ENCODE data around the gene PPP6C. TPM values are rescaled to one million over a fixed set of nuclear protein-coding genes. Genes with fewer than 3 reads are reported as not detected.
"Not testable (repeated sequence)": the region's sequence is repeated elsewhere in the genome, so short reads cannot be mapped to it uniquely, and the experiment has no call there.

PPP6C gene
- total RNA-seq, 4 donors from 2014 or later = 18.0 to 31.3 (median 26.6) TPM

DNA sequence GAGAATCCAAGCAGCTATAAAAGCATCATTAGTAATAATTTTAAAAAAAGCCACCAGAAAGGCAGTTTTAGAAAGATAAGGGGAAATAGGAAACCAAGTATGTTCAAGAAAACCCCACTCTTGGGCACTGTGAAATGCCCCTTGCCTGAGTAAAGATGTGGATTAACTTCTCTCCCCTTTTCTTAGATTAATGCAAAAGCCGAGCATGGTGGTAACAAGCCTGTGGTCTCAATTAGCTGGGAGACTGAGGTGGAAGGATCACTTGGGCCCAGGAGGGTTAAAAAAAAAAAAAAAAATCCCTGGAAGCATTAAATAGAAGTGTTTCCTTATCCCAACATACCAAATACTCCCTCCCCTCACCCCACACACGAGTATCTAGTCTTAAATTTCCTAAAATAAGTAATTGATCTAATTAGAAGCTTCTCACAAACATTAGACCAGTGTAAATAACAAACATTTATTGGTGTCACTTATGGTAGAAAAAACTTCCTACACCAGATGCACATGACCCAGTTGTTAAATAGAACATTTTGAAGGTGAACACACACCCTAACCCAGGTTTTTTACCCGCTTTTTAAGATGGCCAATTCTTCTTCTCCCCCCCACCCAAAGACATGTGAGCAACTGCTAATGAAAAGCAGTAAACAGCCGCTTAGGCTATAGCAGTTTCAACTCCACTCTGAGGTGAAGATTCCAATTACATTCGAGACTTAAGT, 46.4 kb upstream of the PPP6C start:
- intact Hi-C loops (cut with DNase I) = no loop called here
- TF ChIP-seq POLR2A (IDR thresholded peaks at IDR 0.05) (no peak), CTCF (IDR thresholded peaks at IDR 0.05) (no peak)
- Histone ChIP-seq H3K9me3 (no peaks in the 10 kb centered on the region), H3K4me1 (peaks cover 21 to 58% (median 38%) of the 10 kb centered on the region in 3 donors), H3K27ac (no peak overlapping the region), H3K4me3 (no peak overlapping the region), H3K27me3 (no peaks in the 10 kb centered on the region), H3K36me3 (peaks cover 28 to 88% (median 45%) of the 10 kb centered on the region in 3 donors)
- no peak for DNase-seq
- WGBS, 2 donors = 45 to 55% methylated on average over 5 of the region's 5 CpGs

- Histone ChIP-seq H3K36me3 (peaks cover 27 to 100% (median 40%) of the 10 kb centered on the region in 3 donors), H3K4me1 (peaks cover 20 to 46% (median 28%) of the 10 kb centered on the region in 3 donors), H3K27ac (peak overlapping the region in 1 of 4 donors; percentile 21)
- DNase-seq; H3K9me3 ChIP-seq; H3K4me3 ChIP-seq; intact Hi-C loops (cut with DNase I); H3K27me3 ChIP-seq: not testable (repeated sequence)
- WGBS, 2 donors = 93 to 98% methylated on average over 6 to 7 of the region's 8 CpGs
Observed at GRCh38 chr9:125234099-125234498, 44.5 kb upstream of the PPP6C start.

- DNase-seq = no peak
- no peaks in the 10 kb centered on the region for H3K9me3 ChIP-seq
- WGBS, 2 donors = 45 to 50% methylated on average over 2 to 3 of the region's 3 CpGs
- intact Hi-C loops (cut with DNase I) = no loop called here
- H3K27me3 ChIP-seq = no peaks in the 10 kb centered on the region
- H3K4me1 ChIP-seq = peaks cover 16 to 41% (median 24%) of the 10 kb centered on the region in 3 donors
- no peak for TF ChIP-seq POLR2A (IDR thresholded peaks at IDR 0.05)
- H3K36me3 ChIP-seq = peaks cover 23 to 100% (median 35%) of the 10 kb centered on the region in 3 donors
- H3K27ac ChIP-seq = peak overlapping the region in 1 of 4 donors; percentile 21
- no peak overlapping the region for H3K4me3 ChIP-seq
Observed at GRCh38 chr9:125233678-125234077, 44.1 kb upstream of the PPP6C start.

DNA sequence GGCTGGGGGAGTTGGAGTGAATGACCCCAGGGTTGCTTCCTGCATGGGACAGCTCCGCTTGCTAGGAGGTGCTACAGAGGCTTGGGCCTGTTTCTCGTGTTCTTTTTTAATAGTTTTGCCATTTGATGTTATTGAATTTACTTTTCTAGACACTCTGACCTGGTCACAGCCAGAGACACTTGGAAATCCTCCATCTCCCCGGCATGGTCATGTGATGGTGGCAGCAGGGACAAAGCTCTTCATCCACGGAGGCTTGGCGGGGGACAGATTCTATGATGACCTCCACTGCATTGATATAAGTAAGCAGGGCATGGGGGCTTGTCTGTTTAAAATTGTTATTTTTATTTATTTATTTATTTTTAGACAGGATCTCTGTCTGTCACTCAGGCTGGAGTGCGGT, 38.2 kb upstream of the PPP6C start:
- H3K27ac ChIP-seq = no peak overlapping the region
- no peak for DNase-seq
- TF ChIP-seq CTCF (IDR thresholded peaks at IDR 0.05) (no peak), POLR2A (IDR thresholded peaks at IDR 0.05) (no peak)
- no peaks in the 10 kb centered on the region for H3K27me3 ChIP-seq
- H3K9me3 ChIP-seq = no peaks in the 10 kb centered on the region
- 91 to 98% methylated on average over 5 to 6 of the region's 6 CpGs for WGBS, 2 donors
- intact Hi-C loops (cut with DNase I) = no loop called here
- no peak overlapping the region for H3K4me3 ChIP-seq
- H3K4me1 ChIP-seq = no peaks in the 10 kb centered on the region
- H3K36me3 ChIP-seq = peaks cover 0 to 89% (median 8%) of the 10 kb centered on the region in 3 donors

GRCh38 chr9:125224858-125225257, 35.3 kb upstream of the PPP6C start:
- DNase-seq; intact Hi-C loops (cut with DNase I); H3K4me1 ChIP-seq; H3K9me3 ChIP-seq; H3K27ac ChIP-seq; H3K27me3 ChIP-seq; H3K4me3 ChIP-seq: not testable (repeated sequence)
- H3K36me3 ChIP-seq = peaks cover 0 to 89% (median 8%) of the 10 kb centered on the region in 3 donors

DNA sequence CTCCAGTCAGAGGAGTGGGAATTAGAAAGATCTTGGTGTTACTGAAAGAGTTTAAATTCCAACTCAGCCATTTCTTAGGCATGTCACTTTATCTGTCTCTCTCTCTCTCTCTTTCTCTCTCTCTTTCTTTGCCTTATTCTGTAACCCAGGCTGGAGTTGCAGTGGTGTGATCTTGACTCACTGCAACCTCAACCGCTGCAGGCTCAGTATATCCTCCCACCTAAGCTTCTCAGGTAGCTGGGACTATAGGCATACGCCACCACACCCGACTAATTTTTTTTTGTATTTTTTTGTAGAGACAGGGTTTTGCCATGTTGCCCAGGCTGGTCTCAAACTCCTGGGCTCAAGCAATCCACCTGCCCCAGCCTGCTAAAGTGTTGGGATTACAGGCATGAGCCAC, 29.0 kb upstream of the PPP6C start:
- TF ChIP-seq CTCF (IDR thresholded peaks at IDR 0.05) = no peak
- TF ChIP-seq POLR2A (IDR thresholded peaks at IDR 0.05) = no peak
- peaks cover 0 to 86% (median 0%) of the 10 kb centered on the region in 3 donors for H3K36me3 ChIP-seq
- H3K4me3 ChIP-seq = no peak overlapping the region
- no peaks in the 10 kb centered on the region for H3K9me3 ChIP-seq
- no peak overlapping the region for H3K27ac ChIP-seq
- WGBS, 2 donors = 84 to 100% methylated on average over 3 of the region's 3 CpGs
- no peaks in the 10 kb centered on the region for H3K27me3 ChIP-seq
- no peak for DNase-seq
- intact Hi-C loops (cut with DNase I) = no loop called here
- no peaks in the 10 kb centered on the region for H3K4me1 ChIP-seq

Measured in esophagus squamous epithelium (tissue), 5 donors.